Measurements from ENCODE around the gene NR2C2.
A peak's percentile ranks its signal among the peaks of the same experiment; 100 is the strongest.

The NR2C2 gene

DNA sequence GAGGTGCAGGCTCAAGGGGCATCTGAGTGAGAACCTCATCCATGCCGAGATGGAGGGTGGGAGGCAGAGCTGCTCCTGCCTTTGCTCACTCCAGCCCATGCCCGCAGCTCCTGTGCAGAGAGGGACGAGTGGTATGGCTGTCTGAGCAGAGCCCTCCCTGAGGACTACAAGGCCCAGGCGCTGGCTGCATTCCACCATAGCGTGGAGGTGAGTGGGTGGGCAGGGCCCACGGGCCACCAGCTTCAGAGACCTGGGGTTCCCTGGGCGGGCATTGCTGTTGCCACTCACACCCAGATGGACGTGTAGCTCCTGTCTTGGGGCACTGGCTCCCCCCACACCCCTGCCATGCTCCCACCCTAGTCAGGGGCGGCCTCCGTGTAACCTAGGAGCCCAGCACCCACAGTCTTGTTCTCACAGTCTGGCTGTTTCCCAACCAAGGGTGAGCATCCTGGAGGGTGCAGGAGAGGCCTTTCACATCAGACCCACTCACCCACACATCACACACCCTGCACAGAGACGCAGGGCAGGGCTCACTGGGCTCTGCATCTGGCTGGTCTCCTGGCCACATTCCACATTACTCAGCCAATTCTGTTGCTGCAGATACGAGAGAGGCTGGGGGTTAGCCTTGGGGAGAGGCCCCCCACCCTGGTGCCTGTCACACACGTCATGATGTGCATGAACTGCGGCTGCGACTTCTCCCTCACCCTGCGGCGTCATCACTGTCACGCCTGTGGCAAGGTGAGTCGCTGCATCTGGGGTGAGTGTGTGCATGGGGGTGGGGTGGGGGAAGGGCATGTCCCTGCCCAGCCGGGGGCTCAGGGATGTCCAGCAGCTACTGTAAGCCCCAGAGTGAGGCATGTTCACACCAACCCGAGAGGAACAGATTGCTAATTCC lies 25.3 kb upstream of the NR2C2 start:
- no peak for DNase-seq

DNA sequence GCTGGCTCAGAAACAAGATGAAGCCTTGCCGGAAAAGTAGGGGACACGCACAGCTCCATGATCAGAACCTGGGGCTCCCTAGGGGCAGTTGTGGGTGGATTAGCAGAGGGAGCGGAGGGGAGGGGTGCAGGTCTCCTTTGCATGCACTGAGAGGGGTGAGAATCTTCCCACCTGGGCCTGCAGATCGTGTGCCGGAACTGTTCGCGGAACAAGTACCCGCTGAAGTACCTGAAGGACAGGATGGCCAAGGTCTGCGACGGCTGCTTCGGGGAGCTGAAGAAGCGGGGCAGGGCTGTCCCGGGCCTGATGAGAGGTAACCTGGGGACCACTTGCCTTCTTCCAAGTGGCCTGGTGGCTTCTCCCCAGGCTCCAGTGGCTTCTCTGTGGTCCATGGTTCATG lies 24.5 kb upstream of the NR2C2 start:
- DNase-seq, result no peak

DNA sequence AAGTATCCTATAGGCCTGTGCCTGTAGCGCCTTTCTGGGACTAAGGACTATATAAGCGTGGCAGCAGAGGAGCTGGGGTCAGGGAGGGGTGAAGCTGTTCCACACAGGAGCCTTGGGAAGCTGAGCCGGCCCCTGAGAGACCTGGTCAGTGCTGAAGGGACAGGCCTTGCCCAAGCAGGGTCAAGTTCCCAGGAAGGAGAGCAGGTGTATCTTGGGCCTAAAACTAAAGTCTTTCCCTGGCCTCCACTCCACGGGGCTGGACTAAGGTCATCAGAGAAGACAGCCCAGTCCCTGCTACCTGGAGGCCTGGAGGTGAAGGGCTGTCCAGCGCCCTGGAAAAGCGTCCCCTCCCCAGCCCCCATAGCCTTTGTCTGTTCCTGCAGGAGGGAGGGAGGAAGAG lies 23.9 kb upstream of the NR2C2 start:
- no peak for DNase-seq

DNA sequence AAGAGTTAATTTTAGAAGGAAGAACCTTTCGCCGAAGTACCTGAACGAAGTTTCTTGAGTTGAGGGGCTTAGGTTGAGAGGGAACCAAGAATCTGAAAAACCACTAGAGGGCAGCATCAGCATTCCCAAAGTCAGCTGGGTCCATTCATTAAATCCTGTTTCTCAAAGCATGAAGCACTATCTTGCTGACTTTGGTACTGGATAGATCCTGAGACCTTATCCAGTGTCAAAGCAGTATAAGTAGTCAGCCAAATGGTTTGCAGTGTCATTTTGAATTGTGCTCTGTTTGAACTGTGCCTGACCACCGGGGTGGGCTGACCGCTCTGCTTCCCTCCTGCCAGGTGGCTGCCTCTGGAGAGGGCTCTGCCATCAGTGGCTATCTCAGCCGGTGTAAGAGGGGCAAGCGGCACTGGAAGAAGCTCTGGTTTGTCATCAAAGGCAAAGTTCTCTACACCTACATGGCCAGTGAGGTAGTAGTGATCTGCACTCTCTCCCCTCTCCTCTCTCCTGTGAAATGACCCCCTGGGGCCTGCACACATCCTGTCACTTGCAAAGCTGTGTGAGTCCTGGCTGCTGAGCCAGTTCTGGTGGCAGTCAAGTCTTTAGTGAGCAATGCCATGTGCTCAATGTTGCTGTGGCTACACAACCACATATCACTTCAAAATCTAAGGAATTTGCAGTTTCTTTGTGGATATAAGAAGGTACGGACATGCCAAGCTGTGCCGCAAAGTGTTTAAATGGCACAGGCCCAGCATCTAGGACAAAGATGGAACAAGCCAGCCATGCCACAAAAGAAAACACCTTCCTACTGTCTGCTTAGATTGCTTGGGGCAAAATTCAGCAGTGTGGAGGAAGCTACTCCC lies 21.4 kb upstream of the NR2C2 start:
- DNase-seq, result no peak

DNA sequence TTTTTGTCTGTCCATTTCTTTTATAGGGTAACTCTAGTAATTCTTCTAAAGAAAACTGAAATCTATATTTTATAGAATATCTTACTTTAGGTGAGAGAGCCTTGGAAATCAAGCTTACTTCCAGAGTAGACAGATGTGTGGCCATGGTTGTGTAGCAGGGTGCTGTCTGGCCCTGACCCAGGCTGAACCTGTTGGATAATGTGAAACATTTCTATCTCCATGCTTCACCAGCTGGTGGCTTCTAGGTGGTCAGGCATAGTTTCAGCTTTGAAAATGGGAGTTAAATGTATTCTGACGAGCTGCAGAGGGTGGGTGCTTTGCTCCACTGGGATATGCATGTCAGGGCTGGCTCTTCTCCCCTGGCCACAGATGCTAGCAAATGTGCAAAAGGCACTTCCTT lies 20.8 kb upstream of the NR2C2 start:
- no peak for DNase-seq

DNA sequence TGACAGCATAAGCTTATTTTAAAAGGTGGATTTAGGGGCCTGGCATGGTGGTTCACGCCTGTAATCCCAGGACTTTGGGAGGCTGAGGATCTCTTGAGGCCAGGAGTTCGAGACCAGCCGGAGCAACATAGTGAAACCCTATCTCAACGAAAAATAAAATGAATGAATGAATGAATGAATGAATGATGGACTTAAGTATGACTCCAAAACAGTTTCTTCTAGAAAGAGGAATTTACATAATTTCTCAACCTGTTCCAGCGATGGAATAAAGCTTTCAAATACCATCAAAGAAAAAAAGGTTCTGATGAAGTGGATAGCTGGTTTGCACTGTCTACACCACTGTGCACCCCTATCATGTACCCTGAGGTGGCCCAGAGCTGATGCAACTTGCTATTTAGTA lies 20.1 kb upstream of the NR2C2 start:
- no peak for DNase-seq

DNA sequence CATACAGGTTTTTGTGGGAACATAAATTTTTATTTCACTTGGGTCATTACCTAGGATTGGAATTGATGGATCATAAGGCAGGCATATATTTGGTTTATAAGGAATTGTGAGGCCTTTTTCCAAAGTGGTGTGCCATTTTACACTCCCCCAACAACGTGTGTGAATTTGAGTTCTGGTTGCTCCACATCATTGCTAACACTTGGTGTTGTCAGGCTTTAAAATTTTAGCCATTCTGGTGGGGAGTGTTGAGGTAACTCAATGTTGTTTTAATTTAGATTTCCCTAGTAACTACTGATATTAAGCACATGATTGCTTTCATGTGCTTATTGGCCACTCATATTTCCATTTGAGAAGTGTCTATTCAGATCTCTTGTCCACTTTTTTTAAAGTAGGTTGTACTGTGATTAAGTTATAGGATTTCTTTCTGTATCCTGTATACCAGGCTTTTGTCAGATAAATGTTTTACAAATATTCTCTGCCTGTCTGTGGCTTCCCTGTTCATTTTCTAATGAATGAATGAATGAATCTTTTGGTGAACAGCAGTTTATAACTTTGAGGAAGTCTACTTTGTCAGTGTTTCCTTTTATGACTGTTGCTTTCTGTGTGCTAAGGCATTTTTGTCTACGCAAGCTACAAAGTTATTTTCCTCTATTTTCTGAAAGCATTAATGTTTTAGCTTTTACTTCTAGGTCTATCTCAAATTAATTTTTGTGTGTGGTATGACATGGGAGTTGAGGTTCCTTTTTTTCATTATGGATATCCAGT lies 17.9 kb upstream of the NR2C2 start:
- no peak for DNase-seq

DNA sequence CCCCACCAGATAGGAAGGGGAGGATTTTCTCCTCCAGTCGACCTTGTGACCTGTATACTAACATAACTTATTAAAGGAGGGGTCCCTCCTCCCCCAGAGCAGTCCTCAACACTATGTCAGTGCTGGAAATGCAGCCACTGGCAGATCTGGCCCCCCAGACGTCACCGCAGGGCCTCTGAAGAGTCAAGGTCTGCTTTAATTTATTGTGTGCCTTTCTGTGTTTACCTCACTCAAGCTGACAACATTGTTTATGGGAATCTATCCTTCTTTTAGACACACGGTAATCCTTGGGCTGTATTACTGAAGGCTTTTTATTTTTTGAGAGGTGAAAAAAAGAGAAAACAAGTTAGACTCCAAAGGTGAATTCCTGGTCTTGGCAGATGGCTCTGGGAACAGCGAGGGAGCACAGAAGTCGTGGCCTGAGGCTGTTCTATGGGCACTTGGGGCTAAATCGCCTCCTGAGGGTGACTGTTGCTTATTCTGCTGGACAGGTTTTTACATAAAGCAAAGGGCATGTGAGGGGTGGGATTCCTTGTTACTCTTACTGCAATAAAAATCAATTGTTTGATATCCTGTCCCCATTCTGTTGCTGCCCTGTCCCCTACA lies 13.5 kb upstream of the NR2C2 start:
- DNase-seq, result no peak

DNA sequence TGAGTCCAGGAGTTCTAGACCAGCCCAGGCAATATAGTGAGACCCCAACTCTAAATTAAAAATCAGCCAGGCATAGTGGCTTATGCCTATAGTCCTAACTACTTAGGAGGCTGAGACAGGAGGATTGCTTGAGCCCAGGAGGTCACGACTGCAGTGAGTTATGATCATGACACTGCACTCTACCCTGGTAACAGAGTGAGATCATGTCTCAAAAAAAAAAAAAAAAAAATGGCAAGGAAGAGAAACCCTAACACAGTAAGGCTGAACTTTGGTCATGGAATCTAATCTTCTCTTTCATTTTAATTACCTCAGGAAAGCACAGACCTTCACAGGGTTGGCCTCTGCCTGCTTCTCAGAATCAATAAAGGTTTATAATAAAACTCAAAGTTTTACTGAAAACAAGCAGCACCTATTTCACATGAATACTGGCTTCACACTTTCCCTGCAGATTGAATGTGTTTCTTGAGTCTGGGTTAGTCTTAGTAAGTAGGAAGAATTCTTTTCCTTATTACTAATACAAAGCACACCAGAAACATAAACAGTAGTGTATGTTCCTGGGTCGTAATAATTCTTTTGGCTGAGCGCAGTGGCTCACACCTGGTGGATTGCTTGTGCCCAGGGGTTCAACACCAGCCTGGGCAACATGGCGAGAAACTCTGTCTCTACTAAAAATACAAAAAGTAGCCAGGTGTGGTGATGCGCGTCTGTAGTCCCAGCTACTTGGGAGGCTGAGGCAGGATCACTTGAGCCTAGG lies 11.6 kb upstream of the NR2C2 start:
- DNase-seq, result no peak

DNA sequence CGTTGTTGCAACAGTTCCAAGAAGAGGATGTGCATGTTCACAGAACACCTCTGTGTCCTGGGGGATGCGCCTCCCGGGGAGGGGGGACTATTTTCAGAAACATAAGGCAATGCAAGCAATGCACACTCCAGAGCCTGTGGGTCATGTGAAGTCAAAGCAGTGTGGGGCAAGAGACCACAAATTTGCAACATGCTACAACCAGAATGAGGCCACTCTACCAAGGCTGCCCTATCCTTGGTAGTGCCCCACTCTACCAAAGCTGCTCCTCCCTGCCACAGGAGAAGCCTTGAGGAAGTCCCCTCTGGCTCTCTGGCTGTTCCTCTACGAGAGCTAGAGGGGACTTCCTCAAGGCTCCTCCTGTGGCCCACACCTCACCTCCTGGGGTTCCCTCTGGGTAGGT lies 8.4 kb upstream of the NR2C2 start:
- no peak for DNase-seq

DNA sequence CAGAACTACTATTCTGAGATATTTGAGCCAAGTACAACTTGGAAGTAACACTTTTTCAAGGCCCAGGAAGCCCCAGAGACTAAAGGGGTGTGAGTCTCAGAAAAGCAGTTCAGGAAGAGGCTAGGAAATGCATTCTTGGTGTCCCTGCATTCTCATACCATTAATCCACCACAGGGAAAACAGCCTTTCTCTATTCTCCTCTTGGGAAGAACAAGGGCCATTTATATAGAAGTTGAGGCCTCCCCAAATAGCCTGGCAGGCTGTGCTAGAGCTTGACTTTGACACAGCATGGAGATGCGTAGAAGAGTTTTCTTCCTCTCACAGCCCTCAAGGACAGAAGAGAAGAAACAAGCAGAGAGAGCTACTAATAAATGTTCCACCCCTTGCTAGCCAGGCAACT lies 5.5 kb upstream of the NR2C2 start:
- DNase-seq, result no peak

DNA sequence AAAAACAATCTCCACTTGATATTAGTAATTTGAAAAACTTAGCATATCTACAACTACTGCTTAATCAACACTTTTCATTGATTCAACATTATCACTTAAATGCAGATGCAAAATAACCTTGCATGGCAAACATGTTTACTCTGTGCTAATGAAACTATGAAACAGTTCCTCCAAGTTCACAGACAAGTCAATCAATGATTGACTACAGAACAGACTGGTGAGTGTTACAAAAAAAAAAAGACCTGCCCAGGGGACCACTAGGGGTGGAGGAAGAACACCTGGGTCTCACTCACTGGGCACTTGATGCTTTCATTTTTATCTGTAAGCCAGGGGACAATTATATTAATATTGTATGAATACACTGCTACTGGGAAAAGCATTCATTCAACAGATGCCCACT lies 4.3 kb upstream of the NR2C2 start:
- DNase-seq, result no peak

DNA sequence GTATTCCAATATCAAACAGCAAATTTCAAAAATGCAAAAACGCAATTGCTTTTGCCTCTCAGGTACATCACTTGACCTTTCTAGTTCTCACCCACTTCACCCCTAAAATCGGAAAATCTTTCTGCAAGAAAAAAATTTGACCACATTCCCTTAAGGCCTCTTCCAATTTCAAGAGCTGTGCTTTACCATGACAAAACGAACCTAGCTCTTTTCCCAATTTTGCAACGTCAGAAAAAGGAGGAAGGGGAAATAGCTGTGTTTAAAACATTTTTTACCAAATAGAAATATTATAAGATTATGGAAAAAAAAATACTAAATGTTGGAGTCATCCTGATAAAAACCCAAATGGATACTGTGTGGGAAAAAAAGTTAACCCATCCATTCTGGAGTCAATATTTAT lies 1.1 kb upstream of the NR2C2 start:
- no peak for DNase-seq

DNA sequence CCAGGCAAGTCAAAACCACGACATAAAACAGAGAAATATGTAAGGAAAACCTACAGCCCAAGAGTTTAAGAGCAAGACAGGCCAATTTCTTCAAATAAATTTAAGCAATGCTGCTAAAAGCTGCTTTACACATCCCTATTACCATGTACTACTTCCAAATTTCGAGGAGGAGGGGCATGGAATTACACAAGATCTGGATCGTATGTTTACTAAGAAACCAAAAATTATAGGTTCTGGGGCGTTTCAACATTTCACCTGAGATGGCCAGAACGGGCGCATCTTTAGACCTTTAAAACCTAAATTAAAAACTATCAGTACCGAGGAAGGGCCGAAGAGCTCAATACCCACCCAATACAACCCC lies 664 bp upstream of the NR2C2 start:
- DNase-seq, result no peak

DNA sequence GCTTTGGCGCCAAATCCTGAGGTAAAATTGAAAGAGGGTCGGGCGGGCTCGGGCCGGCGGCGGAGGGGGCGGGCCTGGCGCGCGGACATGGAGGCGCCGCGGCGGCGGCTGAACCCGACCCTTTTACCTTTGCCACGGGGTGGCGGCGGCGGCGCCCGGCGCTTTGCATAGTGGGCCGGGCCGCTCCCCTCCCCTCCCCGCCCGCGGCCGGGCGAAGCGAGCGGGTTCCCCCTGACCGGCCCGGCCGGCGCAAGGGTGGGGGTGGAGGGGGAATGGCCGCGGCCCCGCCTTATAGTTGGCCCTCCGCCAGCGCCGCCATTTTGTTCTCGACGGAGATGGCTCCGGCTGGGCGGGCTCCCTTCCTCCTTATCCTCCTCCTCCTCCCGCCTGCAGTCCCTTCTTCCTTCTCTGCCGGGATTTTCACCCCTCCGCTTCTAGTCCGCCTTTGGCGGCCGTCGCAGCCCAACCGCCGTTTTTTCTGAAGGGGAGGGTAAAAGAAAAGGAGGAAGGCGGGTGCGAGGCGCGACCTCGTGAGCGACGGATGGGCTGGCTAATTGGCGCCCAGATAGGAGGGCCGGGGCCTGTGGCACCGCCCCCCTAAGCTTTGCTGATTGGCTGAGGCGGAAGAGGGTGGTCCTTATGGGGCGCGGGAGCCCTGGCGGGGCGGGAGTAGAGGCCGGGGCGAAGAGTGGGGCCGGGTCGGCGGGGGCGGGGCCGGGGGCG lies 664 bp downstream of the NR2C2 start:
- DNase-seq, result peak; percentile 95

DNA sequence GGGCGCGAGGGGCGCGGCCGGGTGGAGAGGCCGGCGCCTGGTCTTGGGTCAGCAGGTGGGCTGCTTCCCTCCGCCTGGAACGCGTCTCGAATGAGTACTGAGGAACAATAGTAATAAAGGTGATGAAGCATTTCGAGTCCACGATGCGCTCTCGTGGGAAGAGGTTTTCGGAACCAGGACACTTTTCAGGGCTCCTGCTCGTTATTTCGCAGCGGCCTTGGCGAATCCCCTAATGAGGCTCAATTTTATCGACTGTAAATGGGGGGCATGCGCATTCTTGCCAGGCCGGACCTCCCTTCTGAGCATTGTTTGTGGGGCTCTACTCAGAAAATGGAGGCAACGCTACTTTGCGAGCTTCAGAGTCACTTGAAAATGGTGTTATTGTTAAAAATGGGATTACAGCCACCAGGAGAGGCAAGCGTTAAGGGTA lies 1.2 kb downstream of the NR2C2 start:
- DNase-seq, result no peak

DNA sequence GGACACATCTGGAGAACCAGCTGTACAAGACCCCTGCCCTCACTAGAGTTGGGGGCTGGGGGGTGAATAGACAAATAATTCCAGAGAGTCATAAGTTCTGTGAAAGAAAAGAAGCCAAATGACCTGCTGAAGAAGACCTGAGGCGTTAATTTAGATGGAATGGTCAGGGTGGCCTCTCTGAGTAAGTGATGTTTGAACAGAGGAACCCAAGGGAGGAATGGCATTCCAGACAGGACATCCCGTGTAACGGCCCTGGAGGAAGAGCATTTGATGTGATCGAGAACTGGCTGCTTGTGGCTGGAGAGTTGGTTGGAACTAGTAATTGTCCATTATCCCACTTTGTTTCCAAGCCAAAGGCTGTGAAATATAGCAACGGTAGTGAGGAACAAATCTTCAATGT lies 1.7 kb downstream of the NR2C2 start:
- no peak for DNase-seq

DNA sequence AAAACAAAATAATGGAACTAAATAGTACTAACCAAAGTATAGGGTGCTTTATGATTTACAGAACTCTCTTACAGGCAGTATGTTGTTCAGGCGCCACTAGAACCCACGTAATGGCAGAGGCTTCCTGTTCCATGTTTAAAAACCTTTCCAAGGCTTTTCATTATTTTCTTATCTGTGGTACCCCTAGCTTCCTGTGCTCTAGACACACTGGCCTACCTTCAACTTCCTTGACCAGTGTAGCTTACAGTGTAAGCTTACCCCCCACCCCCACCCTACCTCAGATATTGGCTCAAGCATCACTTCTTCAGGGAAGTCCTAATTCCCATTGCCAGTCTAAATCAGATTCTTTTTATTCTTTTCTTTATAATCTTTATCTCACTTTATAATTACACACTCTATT lies 2.9 kb downstream of the NR2C2 start:
- DNase-seq, result no peak

DNA sequence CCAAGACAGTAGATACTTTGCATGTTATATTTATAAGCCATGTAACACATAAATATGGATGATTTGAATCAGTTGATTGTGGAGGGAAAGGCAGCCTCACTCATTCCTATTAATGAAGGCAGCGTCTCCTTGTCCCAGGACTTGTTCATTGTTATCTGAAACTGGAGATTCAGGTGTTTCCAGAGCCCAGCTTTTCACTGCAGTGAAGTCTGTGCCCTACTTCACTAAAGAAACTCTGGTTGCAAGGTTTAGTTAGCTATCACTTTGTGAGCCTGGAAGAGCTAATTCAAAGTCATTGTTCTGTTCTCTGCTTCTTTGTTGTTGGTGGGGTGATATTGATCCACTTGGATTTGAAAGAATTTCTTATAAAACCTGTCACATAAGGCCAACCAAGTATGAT lies 9.8 kb downstream of the NR2C2 start:
- DNase-seq, result no peak

DNA sequence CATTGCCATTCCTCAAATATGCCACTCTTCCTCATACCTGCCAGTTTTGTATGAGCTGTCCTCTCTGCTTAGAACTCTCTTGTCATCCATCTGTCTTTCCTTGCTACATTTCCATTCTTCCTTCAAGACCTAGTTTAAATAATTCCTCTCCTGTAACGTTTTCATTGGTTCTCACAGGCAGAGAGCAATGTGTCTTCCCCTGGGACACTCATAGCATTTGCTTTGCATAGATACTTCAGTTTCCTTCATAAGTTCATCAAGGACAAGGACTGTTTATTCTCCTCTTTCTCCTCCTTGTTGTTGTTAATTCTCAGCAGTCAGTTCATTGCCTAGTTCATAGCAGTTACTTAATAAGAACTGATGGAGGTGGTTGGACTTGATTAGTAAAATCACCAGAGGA lies 10.5 kb downstream of the NR2C2 start:
- DNase-seq, result no peak

DNA sequence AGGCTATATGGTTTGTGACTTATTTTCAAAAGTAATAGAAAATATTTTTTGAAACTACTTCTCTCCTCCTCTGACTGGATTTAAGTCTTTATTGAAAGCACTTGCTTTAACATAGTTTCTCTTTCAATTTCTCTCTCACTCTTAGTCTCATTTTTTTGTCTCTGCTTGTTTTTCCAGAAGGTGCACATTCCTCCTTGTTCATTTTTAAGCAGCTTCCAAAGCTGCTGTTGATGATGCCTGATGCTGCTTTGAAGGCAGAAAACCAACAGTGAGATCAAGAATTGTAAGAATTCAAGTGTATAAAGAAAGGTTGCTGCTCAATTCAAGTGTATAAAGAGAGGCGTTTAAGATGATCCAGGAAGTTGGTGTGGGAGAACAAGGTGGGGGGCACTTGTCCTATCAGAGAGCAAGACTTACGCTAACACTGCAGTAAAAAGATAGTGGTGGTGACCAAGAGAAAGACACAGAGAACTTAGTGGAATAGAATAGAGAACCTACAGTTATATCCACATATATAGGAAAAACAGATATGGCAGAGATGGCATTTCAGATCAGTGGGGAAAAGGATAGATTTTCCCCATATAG lies 12.1 kb downstream of the NR2C2 start:
- no peak for DNase-seq

Data from activated CD4-positive, alpha-beta T cell treated with anti-CD3 and anti-CD28 coated beads, Interleukin-2, amount 50 U/mL, for 1 hour (primary cell).